NCI-H2227 treated with DMSO at 0.1 percent for 48 hours (cell line): Measurements from ENCODE around the gene MRPL28.
"Not testable (repeated sequence)": the region's sequence is repeated elsewhere in the genome, so short reads cannot be mapped to it uniquely, and the experiment has no call there.

Source experiments
- DNase-seq: peaks from one replicate; lab custom pipeline; 2025; lab: John Stamatoyannopoulos, UW

The MRPL28 gene

GRCh38 chr16:373020-373598 is 2.8 kb upstream of the MRPL28 start:
- DNase-seq: no peak

DNA sequence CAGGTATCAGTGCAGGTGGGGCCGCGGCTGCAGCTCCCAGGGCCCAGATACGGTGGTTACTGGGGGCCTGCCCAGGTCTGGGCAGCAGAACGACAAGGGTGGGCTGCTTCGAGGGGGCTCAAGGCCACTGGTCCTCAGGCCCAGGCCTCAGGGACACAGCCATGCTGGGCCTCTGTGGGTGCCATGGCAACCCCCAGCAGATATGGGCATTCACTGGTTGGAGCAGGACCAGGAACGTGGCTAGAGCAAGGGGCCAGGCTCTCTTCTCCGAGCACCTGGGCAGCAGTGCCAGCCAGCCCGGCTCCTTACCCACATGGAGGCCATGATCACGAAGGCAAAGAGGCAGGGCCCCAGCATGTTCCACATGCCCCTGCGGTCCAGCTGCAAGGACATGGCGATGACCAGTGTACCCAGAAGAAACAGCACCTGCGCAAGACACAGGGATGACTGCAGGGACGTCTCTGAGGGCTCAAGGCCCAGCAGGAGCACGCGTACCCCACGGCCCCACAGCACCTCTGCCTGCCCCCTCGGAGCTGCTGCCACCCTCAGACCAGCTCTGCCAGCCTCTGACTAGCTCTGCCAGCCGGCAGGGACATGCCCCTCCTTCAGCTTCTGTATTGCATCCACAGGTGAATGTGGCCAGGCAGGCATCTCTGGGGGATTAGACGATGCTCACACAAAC is 2.1 kb upstream of the MRPL28 start:
- no peak for DNase-seq

DNA sequence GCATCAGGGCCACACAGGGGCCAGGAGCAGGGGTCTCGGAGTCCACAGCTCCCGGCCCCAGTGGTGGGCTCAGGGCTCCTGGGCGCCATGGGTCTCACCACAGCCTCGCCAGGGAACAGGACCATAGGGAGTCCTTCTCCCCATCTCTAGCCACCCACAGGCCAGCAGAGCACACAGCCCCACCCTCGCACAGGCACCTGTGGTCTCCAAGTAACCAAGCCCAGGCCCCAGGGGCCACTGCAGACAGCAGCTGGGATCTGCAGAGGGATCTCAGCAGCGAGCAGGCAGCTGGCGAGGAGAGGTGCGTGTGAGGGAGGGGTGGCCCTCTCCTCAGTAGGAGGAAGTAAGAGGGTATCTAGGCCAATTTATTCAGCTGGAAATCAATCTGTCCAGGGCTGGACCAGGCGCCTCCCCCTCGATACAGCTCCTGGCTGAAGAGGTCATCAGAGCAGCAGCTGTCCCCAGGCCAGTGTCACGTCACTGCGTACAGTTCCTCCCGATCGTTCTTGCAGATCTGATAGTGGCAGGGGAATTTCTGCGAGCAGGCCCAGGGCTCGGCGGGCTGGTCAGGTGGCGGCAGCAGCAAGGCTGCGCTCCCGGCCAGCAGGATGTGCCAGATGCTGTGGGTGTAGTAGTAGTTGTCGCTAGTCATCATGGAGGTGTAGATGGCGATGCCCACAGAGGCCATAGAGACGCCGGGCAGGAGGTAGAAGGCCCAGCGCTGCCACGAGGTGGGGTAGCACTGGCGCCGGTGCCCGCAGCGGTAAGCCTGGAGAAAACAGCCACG is 1.4 kb upstream of the MRPL28 start:
- no peak for DNase-seq

DNA sequence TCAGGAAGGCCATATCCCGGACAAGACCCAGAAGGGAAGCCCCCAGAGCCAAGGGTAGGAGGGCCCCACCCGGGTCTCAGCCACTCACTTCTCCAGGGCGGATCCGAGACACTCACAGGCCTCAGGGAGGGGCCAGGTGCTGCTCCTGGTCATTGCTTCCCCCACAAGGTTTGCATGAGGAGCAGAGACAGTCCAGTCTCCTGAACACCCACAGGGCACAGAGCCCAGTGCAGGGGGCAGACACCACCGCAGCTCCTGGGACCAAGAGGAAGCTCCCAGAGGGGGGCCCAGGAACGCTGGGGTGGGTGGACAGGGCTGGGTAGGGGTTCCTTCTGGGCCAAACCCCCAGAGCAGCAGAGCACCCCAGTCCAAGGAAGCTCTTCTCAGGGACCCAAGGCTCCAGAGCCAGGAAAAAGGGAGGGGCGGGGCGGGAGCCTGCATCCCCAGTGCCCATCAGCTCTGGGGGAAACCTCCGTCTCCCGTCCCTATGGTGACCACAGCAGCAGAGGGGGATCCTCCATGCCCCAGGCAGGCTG is 709 bp upstream of the MRPL28 start:
- DNase-seq: no peak

DNA sequence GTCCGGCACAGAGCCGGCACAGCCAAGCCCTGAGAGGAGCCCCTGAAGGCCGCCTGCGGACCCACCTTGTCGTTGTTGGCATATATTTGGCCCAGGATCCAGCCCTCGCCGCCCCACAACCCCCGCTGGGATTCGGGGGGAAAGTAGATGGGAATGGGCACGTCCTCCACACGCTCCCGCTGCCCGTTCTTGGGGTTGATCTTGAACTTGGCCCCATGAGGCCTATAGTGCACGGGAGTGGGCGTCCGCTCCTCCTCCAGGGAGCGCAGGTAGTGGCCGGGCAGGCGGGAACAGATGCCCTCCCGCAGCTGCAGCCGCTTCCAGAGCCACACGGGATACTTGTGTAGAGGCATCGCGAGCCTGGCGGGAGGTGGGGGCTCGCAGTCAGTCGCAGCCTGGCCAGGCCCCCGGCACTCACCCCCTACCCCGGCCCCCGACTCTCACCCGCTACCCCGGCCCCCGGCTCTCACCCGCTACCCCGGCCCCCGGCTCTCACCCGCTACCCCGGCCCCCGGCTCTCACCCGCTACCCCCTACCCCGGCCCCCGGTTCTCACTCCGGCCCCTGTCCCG is 387 bp downstream of the MRPL28 start:
- no peak for DNase-seq

DNA sequence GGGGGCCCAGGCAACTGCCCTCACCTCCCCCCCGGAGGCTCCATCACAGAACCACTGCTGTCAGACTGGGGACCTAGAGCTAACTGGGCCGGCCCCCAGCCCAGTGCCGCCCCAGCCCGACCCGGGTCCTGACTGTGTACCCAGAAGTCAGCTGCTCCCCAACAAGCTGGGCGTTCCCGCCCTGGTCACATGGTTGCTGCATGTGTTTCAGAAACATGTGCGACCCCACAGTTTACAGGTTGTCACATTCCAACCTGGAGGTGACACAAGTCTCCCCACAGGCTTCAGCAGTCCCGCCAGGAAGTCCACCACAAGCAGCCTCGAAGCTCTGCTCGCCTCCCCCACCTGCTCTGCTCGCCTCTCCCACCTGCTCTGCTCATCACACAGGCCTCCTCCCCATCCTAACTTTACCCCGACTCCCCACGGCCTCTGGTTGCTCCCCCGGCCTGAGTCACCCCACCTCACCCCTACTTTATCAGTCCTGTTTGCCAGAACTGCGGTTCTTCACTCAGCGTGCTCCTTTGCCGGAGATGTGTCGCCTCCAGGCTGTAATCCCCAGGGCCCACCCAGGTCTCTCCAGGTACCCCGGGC is 968 bp downstream of the MRPL28 start:
- no peak for DNase-seq

- DNase-seq: no peak
Observed at GRCh38 chr16:368388-369158, 1.8 kb downstream of the MRPL28 start.

DNA sequence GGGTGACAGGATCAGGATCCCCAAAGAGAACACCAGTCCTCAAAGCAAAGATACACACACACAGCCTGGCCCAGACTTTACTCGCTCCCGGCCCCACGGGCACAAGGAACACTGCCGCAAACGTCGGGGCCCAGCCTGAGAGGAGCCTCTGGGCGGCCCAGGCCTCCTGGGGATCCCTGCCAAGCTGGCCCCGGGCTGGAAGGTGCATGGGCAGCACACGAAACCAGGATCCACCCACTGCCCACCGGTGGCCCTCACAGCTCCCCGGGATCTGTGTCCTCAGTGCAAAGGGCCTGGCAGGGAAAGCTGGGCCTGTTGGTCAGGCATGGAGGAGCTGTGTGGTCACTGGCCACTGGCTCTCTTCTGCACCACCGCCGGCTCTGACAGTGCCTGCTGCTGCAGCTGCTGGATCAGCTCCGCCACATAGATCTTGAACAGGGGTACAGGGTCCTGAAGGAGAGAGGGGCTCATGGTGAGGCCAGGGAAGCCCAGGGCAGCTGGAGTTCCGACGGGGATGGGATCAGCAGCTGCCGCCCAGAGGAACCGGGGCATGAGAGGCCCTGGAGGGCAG is 2.9 kb downstream of the MRPL28 start:
- no peak for DNase-seq

- no peak for DNase-seq
Observed at GRCh38 chr16:366476-366875, 3.9 kb downstream of the MRPL28 start.

DNA sequence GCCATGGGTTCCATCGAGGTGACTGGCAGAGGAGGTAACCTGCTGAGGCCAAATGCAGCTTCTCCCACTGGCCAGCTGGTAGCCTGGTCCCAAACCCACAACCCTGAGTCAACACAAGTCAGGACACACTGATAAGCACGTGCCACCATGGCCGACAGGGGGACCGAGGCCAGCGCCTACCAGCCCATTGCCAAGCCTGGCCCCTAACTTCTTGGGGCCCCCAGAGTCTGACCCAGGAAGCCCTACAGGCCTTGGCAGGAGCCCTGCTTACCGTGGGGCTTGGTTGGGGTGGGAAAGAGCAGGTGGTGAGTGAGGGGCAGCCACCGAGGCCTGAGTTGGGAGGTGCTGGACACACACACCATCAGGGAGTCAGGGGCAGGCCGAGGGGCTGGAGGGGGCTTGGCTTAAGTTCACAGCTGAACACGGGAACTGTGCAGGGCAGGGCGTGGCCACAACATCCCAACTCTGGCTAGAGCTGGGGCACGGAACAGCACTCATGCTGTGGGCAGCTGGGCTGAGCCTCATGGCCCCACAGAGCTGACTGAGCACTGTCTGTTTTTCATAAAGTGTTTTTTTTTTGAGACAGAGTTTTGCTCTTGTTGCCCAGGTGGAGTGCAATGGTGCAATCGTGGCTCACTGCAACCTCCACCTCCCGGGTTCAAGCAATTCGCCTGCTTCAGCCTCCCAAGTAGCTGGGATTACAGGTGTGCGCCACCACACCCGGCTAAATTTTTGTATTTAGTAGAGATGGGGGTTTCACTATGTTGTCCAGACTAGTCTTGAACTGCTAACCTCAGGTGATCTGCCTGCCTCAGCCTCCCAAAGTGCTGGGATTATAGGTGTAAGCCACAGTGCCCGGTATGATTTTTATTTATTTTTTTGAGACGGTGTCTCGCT is 5.5 kb downstream of the MRPL28 start:
- DNase-seq: no peak

DNA sequence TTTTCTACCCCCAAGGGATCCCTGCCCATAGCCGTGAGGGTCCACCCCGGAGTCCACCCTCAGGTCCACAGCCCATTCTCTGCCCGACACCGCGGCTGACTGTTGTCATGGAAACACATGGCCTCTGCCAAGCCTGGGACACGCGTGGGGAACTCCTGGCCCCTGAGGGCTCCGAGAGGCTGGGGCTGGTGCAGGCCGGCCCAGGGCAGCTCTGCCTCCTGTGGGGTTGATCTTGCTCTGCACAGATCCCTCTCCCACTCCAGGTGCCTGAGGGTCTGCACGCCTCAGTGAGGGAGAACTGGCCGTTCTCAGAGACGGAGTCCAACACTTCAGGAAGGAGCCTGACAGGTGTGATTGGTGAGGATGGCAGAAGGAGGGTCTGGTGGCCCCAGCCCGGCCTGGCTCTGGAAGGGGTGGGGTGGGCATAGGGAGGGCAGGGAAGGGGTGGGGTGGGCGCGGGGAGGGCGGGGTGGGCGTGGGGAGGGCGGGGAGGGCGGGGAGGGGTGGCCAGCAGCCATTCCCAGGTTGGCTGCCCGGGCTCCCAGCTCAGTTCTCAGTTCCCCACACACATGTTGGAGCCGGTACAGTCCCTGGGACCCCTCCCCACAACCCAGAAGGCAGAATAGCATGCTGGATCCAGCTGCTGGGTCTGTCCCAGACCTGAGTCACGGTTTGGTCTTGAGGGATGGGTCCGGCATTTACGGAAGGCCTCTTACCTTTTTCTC is 6.4 kb downstream of the MRPL28 start:
- no peak for DNase-seq

DNA sequence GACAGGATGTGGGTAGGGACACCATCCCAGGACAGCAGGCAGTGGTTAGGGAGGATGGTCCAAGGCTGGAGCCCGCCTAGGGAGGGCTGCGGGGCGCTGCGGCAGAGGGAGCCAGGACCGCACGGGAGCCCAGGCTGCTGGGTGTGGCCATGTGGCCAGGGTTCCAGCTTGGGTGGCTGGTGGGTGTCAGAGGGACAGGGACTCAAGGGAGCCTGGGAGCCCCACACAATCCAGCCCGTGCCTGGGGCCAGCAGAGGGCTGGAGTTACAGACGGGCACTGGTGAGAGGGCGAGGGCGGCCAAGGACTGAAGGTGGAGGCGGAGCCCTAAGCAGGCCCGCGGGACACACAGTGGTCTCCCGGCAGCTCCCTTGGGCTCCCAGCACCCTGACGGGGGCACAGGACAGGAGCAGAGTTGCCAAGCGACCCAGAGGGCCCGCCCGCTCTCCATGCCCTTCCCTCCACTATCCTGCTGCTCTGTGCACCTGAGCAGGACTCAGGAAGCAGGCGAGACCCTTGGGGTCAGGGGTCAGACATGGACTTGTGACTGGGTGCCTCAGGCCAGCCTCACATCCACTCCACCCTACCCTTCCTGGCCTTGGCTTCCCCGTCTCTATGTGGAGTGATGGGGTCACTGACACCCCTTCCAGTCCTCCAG is 7.1 kb downstream of the MRPL28 start:
- DNase-seq: no peak

GRCh38 chr16:362702-362999 is 7.7 kb downstream of the MRPL28 start:
- DNase-seq: not testable (repeated sequence)

DNA sequence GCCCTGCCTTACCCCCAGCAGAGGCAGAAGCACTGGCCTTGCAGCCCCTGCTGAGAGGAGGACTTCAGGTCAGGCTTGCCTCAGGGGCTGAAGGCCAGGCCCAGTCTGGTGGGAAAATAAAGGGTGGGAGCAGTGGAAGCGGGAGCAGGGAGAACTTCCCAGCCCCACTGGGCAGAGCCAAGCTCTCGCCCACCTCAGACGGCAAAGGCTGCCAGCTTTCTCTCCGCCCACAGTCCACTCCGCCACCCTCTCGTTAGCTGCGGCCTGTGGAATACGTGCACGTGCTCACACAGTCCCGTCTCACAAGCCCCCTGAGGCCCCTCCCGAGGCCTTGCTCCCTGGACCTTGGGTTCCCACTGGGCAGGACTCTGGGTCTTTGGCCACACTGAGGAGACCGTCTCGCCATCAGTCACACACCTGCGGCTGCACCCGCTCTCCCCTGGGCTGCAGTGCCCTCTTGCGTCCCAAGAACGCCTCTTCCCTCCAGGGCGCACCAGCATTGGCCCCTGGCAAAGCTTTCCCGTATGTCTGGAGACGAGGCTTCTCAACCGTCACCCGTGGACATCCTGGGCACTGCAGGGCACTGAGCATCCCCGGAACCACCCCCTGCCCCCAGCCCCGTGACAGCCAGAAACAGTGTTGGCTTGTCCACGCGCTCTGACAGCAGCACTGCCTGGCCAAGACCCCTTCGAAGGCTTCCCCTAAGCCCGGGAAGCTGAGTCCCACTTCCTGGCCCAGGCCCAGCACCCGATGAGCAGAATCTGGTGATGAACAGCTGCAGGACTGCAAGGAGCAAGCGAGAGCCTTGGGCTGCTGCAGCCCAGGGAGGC is 8.3 kb downstream of the MRPL28 start:
- peak; percentile 63 for DNase-seq

DNA sequence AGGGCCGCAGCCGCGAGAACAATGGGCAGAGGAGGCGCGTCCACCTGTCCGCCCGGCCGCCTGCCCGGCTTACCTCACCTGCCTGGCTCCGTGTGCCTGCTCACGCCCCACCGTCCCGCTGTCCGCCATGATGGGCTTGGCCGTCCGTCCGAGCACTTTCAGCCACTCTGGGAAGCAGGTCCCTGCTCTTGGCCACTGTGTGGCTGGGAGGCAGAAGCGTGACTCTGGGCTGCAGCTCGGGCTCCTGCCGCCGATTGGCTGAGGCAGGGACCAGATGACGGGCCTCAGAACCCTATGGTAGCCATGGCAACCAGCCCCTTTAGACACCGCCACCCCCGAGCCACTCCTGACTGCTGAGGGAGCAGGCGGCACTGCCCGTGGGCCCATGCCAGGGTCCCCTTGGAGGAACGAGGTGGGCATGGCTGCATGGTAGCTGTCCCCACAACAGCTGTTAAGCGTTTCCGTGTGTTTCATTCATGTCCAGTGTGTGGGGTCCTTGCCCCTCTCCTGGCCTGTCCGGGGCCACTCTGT is 8.9 kb downstream of the MRPL28 start:
- DNase-seq: peak; percentile 41

DNA sequence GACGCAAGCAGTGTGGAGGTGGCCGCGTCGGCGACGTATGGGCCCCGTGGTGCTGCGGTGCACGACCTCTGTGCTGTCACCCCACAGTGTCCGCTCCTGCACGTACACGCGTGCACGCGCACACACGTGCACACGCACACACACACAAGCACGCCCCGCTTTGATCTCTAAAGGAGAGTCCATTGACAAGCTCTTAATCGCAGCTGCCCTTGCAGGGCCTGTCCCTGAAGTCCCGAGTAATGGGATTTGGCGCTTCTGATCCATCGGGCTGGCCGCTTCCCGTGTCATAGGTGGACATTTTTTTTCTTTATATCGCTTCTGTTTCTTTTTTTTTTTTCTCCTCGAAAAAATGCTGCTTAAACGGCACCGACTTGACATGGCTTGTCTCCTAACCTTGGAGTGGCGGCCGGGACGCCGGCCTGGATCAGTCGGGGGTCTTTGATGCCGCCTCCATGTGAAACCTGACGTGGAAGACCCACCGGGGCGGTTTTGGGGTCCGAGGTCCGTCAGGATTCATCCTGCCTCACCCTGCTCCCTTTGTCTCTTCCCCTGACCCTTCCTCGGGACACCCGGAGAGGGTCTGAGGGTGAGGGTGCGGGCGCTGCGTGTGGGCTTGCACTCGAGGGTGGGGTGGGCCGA is 9.5 kb downstream of the MRPL28 start:
- no peak for DNase-seq
